Hepatocyte (in vitro differentiated cells): ENCODE results near the gene ATP2C2.

Source experiments
- CTCF ChIP-seq: fragments of 200-600 bp; sonication (generic); IDR thresholded peaks from 2 replicates; pipeline ENCODE4 v1.5.1; 2016; ENCODE audit warnings: antibody characterized with exemption, mild to moderate bottlenecking; ENCODE audit not compliant: poor library complexity
- EZH2 ChIP-seq: fragments of 200-600 bp; sonication (generic); IDR thresholded peaks from 2 replicates; pipeline ENCODE4 v1.6.1; 2016; ENCODE audit warnings: antibody characterized with exemption, mild to moderate bottlenecking, borderline replicate concordance
- EZH2phosphoT487 ChIP-seq: fragments of 200-600 bp; sonication (generic); IDR thresholded peaks from one replicate; pipeline ENCODE4 v1.6.1; 2018; ENCODE audit warnings: antibody characterized with exemption, mild to moderate bottlenecking, low read depth, moderate library complexity; ENCODE audit not compliant: unreplicated experiment, severe bottlenecking

GRCh38 chr16:84358601-84359295 is 9.6 kb upstream of the ATP2C2 start:
- TF ChIP-seq CTCF: no peak
- TF ChIP-seq EZH2: no peak
- no peak for TF ChIP-seq EZH2phosphoT487
